ENCODE measurements around the gene SMKR1.

- TF ChIP-seq CTCF (conservative IDR thresholded peaks at IDR 0.05; ENCODE audit: low read depth, low read length) (no peak), EZH2 (IDR thresholded peaks at IDR 0.05; ENCODE audit: low read length, unreplicated experiment) (no peak)
Measured at GRCh38 chr7:129466796-129467195, 35.5 kb upstream of the SMKR1 start.
